ENCODE results near the gene SESTD1.

- TF ChIP-seq CTCF (IDR thresholded peaks at IDR 0.05; ENCODE audit: insufficient read depth, low read depth, low read length) (no peak), EZH2 (IDR thresholded peaks at IDR 0.05; ENCODE audit: insufficient read depth, low read length) (no peak)
Observed at GRCh38 chr2:179195141-179195540, 69.5 kb downstream of the SESTD1 start.
